Measurements from ENCODE around the gene GOLGA3. TPM values are rescaled to one million over a fixed set of nuclear protein-coding genes. Genes with fewer than 3 reads are reported as not detected.
"Not testable (repeated sequence)": the region's sequence is repeated elsewhere in the genome, so short reads cannot be mapped to it uniquely, and the experiment has no call there.

GOLGA3 gene
- total RNA-seq, 3 donors from 2014 or later: 51.7 to 76.7 (median 58.5) TPM

DNA sequence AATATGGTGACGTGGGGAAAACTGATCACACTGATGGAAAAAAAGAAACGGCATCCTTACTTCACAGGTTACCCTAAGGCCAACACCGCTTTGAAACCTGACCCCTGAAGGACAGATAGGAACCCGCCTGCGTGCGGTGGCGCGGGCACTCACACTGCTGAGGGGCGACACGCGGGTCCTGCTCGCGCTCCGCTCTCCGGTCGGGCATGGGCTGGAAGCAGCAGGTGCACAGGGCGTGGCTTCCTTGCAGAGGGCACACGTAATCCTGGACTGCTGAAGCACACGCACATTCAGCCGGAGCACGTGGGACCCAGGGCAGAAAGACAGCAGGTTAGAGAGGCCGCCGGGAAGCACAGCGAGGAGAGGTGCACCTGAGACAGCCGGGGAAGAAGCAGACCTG lies 22.8 kb upstream of the GOLGA3 start:
- H3K36me3 ChIP-seq: peaks cover 2% of the 10 kb centered on the region
- TF ChIP-seq, protein P1, sequence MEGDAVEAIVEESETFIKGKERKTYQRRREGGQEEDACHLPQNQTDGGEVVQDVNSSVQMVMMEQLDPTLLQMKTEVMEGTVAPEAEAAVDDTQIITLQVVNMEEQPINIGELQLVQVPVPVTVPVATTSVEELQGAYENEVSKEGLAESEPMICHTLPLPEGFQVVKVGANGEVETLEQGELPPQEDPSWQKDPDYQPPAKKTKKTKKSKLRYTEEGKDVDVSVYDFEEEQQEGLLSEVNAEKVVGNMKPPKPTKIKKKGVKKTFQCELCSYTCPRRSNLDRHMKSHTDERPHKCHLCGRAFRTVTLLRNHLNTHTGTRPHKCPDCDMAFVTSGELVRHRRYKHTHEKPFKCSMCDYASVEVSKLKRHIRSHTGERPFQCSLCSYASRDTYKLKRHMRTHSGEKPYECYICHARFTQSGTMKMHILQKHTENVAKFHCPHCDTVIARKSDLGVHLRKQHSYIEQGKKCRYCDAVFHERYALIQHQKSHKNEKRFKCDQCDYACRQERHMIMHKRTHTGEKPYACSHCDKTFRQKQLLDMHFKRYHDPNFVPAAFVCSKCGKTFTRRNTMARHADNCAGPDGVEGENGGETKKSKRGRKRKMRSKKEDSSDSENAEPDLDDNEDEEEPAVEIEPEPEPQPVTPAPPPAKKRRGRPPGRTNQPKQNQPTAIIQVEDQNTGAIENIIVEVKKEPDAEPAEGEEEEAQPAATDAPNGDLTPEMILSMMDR (IDR thresholded peaks at IDR 0.05): no peak
- TF ChIP-seq POLR2A (IDR thresholded peaks at IDR 0.05) (no peak), POLR2AphosphoS5 (IDR thresholded peaks at IDR 0.05) (no peak)
- no peak for DNase-seq (ENCODE audit: low spot score in 2 of 2)
- H3K4me1 ChIP-seq: no peaks in the 10 kb centered on the region
- H3K9me3 ChIP-seq: no peaks in the 10 kb centered on the region
- H3K27ac ChIP-seq: no peak overlapping the region
- no peaks in the 10 kb centered on the region for H3K27me3 ChIP-seq
- H3K4me3 ChIP-seq: no peak overlapping the region
- intact Hi-C loops (cut with DNase I; ENCODE audit: low total_unique reads): no loop called here

DNA sequence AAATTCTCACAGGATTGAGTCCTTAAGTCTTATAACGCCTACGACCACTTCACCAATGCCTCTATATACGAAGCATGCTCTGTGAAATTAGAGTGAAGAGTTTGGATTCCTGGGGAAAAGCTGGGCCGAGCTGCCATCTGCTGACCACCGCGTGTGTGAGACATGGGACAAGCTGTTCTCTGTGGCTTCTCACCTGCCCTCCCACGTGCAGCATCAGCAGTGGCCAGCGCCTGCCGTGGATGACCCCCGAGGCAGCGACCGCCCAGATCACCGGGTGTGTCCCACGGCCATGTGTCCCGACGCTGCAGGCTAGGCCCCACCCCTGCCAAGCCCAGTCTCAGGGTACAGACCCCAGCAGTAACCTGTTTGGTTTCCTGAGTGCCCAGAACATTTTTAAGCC lies 21.6 kb upstream of the GOLGA3 start:
- Histone ChIP-seq H3K9me3 (no peaks in the 10 kb centered on the region), H3K36me3 (no peaks in the 10 kb centered on the region), H3K4me1 (no peaks in the 10 kb centered on the region), H3K4me3 (no peak overlapping the region), H3K27ac (no peak overlapping the region), H3K27me3 (no peaks in the 10 kb centered on the region)
- TF ChIP-seq POLR2AphosphoS5 (IDR thresholded peaks at IDR 0.05) (no peak), POLR2A (IDR thresholded peaks at IDR 0.05) (no peak)
- TF ChIP-seq, protein P1 (IDR thresholded peaks at IDR 0.05): no peak
- intact Hi-C loops (cut with DNase I; ENCODE audit: low total_unique reads): no loop called here
- DNase-seq (ENCODE audit: low spot score in 2 of 2): no peak

DNA sequence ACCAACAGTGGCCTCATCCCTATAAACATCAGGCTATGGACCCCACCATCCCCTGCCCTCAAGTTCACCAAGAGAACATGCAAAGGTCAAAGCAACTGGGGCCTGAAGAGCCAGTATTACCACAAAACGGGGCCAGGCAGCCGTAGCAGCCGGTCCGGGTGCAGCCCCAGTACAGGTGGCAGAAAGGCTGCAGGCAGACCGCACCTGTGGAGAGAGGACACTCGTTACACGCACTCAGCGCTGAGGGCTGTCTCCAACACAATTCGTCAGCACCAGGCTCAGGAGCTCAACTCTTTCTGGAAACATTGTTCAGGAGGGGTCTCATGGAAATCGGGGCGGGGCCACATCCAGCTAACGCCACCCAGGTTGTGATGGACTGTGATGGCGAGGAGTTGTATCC lies 19.9 kb upstream of the GOLGA3 start:
- DNase-seq (ENCODE audit: low spot score in 2 of 2): no peak
- TF ChIP-seq, protein P1 (IDR thresholded peaks at IDR 0.05): no peak
- no peak for TF ChIP-seq POLR2A (IDR thresholded peaks at IDR 0.05)
- Histone ChIP-seq H3K9me3 (no peaks in the 10 kb centered on the region), H3K27ac (no peak overlapping the region), H3K4me1 (no peaks in the 10 kb centered on the region), H3K4me3 (no peak overlapping the region), H3K27me3 (no peaks in the 10 kb centered on the region), H3K36me3 (no peaks in the 10 kb centered on the region)
- intact Hi-C loops (cut with DNase I; ENCODE audit: low total_unique reads): no loop called here

DNA sequence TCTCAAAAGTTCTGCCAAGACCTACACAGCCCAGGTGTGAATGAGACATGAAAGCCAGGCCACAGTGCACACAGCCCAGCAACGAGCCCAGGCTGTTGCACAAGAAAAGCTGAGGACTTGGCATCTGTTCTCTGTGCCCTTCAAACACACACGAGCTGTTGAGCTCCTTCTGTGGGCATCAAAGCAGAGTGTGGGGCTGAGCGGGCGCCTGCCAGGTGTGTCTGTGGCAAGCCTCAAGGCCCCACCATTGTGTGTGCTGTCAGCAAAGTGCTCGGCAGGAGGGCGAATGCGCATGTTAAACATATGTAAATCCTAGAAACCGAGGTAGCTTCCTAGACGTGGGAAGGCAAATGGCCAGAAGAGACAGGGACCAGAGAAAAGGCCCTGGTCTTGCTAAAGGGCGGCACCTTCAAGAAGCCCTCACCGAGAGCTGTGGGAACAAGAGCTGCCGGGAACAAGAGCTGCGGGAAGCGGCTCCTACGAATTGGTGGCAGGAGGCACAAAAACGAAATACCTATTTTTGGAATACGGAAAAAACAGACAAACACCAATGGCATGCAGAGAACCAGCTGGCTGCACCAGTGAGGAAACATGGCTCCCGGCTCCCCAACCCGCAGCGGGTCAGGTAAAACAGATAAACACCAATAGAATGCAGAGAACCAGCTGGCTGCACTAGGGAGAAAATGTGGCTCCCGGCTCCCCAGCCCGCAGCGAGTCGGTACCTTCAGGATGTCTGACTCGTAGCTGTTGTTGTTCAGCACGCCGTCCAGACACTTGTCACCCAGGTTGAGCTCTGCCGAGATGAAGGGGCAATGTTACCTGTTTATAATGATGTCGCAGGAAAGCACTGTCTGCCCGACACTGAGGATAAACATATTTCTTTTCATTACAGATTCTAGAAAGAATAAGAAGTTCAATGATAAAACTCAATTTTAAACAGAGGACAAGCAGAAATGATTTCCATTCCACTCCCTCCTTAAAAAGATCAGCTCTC lies 19.0 kb upstream of the GOLGA3 start:
- Histone ChIP-seq H3K9me3 (no peaks in the 10 kb centered on the region), H3K27ac (no peak overlapping the region), H3K27me3 (no peaks in the 10 kb centered on the region), H3K4me1 (no peaks in the 10 kb centered on the region), H3K4me3 (no peak overlapping the region), H3K36me3 (peaks cover 4% of the 10 kb centered on the region)
- intact Hi-C loops (cut with DNase I; ENCODE audit: low total_unique reads): no loop called here
- DNase-seq (ENCODE audit: low spot score in 2 of 2): no peak
- TF ChIP-seq, protein P1 (IDR thresholded peaks at IDR 0.05): no peak
- TF ChIP-seq POLR2A (IDR thresholded peaks at IDR 0.05) (no peak), POLR2AphosphoS5 (IDR thresholded peaks at IDR 0.05) (no peak)

DNA sequence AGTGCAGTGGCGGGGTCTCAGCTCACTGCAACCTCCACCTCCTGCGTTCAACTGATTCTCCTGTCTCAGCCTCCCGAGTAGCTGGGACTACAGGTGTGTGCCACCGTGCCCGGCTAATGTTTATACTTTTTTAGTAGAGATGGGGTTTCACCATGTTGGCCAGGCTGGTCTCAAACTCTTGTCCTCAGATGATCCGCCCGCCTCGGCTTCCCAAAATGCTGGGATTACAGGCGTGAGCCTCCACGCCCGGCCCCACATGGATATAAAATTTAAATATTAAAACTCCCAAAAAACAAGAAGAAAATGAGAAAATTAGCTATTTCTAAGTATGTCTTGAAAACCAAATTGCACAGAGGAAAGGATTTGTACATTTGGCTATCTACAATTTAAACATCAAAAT lies 16.0 kb upstream of the GOLGA3 start:
- H3K27me3 ChIP-seq; intact Hi-C loops (cut with DNase I; ENCODE audit: low total_unique reads); DNase-seq (ENCODE audit: low spot score in 2 of 2); H3K9me3 ChIP-seq; H3K4me3 ChIP-seq; H3K36me3 ChIP-seq; H3K27ac ChIP-seq; H3K4me1 ChIP-seq: not testable (repeated sequence)
